ENCODE measurements around the gene MANF.
A peak's percentile ranks its signal among the peaks of the same experiment; 100 is the strongest.

MANF gene

GRCh38 chr3:51384726-51385473 is at the start of gene MANF:
TSS of gene MANF (plus strand) at chr3:51385291. CDS start at chr3:51385343, 52 bp downstream.
- DNase-seq (ENCODE audit: low read depth): peak; percentile 96
- no peak for TF ChIP-seq CTCF (conservative IDR thresholded peaks at IDR 0.05; ENCODE audit: control insufficient read depth, insufficient read depth, low read depth, low read length)
- peak within 1 kb of the TSS; percentile 98 for H3K4me3 ChIP-seq (ENCODE audit: control insufficient read depth, low read depth, low read length)

GRCh38 chr3:51336261-51336660 is 48.8 kb upstream of the MANF start:
- TF ChIP-seq CTCF (conservative IDR thresholded peaks at IDR 0.05; ENCODE audit: control insufficient read depth, insufficient read depth, low read depth, low read length): no peak
- no peak overlapping the region for H3K4me3 ChIP-seq (ENCODE audit: control insufficient read depth, low read depth, low read length)
- DNase-seq (ENCODE audit: low read depth): no peak

GRCh38 chr3:51337666-51338065 is 47.4 kb upstream of the MANF start:
- DNase-seq (ENCODE audit: low read depth): no peak
- H3K4me3 ChIP-seq (ENCODE audit: control insufficient read depth, low read depth, low read length): no peak overlapping the region
- no peak for TF ChIP-seq CTCF (conservative IDR thresholded peaks at IDR 0.05; ENCODE audit: control insufficient read depth, insufficient read depth, low read depth, low read length)

GRCh38 chr3:51338632-51339031 is 46.5 kb upstream of the MANF start:
- no peak for TF ChIP-seq CTCF (conservative IDR thresholded peaks at IDR 0.05; ENCODE audit: control insufficient read depth, insufficient read depth, low read depth, low read length)
- DNase-seq (ENCODE audit: low read depth): no peak
- no peak overlapping the region for H3K4me3 ChIP-seq (ENCODE audit: control insufficient read depth, low read depth, low read length)

- DNase-seq (ENCODE audit: low read depth): peak; percentile 94
- TF ChIP-seq CTCF (conservative IDR thresholded peaks at IDR 0.05; ENCODE audit: control insufficient read depth, insufficient read depth, low read depth, low read length): no peak
- H3K4me3 ChIP-seq (ENCODE audit: control insufficient read depth, low read depth, low read length): no peak overlapping the region
Observed at GRCh38 chr3:51340013-51340829, 44.9 kb upstream of the MANF start.

GRCh38 chr3:51340989-51341636 is 44.0 kb upstream of the MANF start:
- no peak overlapping the region for H3K4me3 ChIP-seq (ENCODE audit: control insufficient read depth, low read depth, low read length)
- TF ChIP-seq CTCF (conservative IDR thresholded peaks at IDR 0.05; ENCODE audit: control insufficient read depth, insufficient read depth, low read depth, low read length): no peak
- peak; percentile 33 for DNase-seq (ENCODE audit: low read depth)

Measured in fibroblast of mammary gland (primary cell).